DND-41 (cell line): ENCODE results near the gene MEIS1.

Experiments
- EZH2 ChIP-seq: IDR thresholded peaks from 3 replicates; pipeline ENCODE4 v1.6.1; 2012; ENCODE audit warnings: borderline replicate concordance, low read depth, mild to moderate bottlenecking, moderate library complexity, low read length, inconsistent platforms; ENCODE audit not compliant: severe bottlenecking
- TF ChIP-seq, protein P1 (sequence below): IDR thresholded peaks from 2 replicates; pipeline ENCODE4 v1.5.1; 2012; ENCODE audit warnings: borderline replicate concordance, low read length, moderate library complexity, mild to moderate bottlenecking; ENCODE audit not compliant: poor library complexity, severe bottlenecking; ENCODE audit errors: extremely low read depth

- TF ChIP-seq, protein P1, sequence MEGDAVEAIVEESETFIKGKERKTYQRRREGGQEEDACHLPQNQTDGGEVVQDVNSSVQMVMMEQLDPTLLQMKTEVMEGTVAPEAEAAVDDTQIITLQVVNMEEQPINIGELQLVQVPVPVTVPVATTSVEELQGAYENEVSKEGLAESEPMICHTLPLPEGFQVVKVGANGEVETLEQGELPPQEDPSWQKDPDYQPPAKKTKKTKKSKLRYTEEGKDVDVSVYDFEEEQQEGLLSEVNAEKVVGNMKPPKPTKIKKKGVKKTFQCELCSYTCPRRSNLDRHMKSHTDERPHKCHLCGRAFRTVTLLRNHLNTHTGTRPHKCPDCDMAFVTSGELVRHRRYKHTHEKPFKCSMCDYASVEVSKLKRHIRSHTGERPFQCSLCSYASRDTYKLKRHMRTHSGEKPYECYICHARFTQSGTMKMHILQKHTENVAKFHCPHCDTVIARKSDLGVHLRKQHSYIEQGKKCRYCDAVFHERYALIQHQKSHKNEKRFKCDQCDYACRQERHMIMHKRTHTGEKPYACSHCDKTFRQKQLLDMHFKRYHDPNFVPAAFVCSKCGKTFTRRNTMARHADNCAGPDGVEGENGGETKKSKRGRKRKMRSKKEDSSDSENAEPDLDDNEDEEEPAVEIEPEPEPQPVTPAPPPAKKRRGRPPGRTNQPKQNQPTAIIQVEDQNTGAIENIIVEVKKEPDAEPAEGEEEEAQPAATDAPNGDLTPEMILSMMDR = no peak
- no peak for TF ChIP-seq EZH2
Measured at GRCh38 chr2:66423391-66424124, 11.4 kb upstream of the MEIS1 start.
